ENCODE measurements around the gene SMIM7.

SMIM7 gene

DNA sequence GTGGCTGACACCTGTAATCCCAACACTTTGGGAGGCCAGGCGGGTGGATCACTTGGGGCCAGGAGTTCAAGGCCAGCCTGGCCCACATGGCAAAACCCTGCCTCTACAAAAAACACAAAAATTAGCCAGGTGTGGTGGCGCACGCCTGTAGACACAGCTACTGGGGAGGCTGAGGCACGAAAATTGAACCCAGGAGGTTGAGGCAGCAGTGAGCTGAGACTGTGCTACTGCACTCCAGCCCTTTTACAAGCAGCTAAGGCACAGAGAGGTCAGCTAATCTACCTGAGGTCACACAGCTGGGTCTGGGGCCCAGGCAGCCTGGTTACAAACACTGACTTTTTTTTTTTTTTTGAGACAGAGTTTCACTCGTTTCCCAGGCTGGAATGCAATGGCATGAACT lies 59.1 kb downstream of the SMIM7 start:
- H3K79me2 ChIP-seq (ENCODE audit: insufficient read depth, low read length) = peaks cover 100% of the 10 kb centered on the region
- DNase-seq (no peak), ATAC-seq (ENCODE audit: insufficient read depth, low read depth) (no peak)
- no peaks in the 10 kb centered on the region for H3K27me3 ChIP-seq (ENCODE audit: insufficient read depth, low read length, poor library complexity)
- H4K20me1 ChIP-seq (ENCODE audit: insufficient read depth, low read length) = peaks cover 93% of the 10 kb centered on the region
- no peak for TF ChIP-seq CTCF (IDR thresholded peaks at IDR 0.05; ENCODE audit: borderline replicate concordance, extremely low read depth, low read length, poor library complexity, severe bottlenecking)
- TF ChIP-seq EZH2 (IDR thresholded peaks at IDR 0.05; ENCODE audit: borderline replicate concordance, low read depth, low read length, severe bottlenecking) = no peak
- H3K9me3 ChIP-seq (ENCODE audit: insufficient read depth, low read length, severe bottlenecking) = no peaks in the 10 kb centered on the region
- no peak overlapping the region for H2AFZ ChIP-seq (ENCODE audit: low read depth, low read length)
- H3K9ac ChIP-seq (ENCODE audit: low read depth, low read length) = no peak overlapping the region
- no peak overlapping the region for H3K27ac ChIP-seq (ENCODE audit: low read length)
- H3K4me3 ChIP-seq (ENCODE audit: low read depth in 1 of 2, low read length in 2 of 2) = no peak overlapping the region
- H3K36me3 ChIP-seq (ENCODE audit: insufficient read depth, low read length) = peaks cover 6% of the 10 kb centered on the region; the same call in 1 of the 2 replicates
- H3K4me1 ChIP-seq (ENCODE audit: insufficient read depth, low read length) = no peaks in the 10 kb centered on the region
- no peak overlapping the region for H3K4me2 ChIP-seq (ENCODE audit: insufficient read depth, low read length)

- no peak for ATAC-seq (ENCODE audit: insufficient read depth, low read depth)
- H3K27ac ChIP-seq (ENCODE audit: low read length) = no peak overlapping the region
- peaks cover 100% of the 10 kb centered on the region for H3K79me2 ChIP-seq (ENCODE audit: insufficient read depth, low read length)
- peaks cover 93% of the 10 kb centered on the region for H4K20me1 ChIP-seq (ENCODE audit: insufficient read depth, low read length)
- no peak overlapping the region for H3K4me2 ChIP-seq (ENCODE audit: insufficient read depth, low read length)
- H2AFZ ChIP-seq (ENCODE audit: low read depth, low read length) = no peak overlapping the region
- 0 out of 2 replicates have a peak, but pooled peaks cover 4% of the 10 kb centered on the region for H3K36me3 ChIP-seq (ENCODE audit: insufficient read depth, low read length)
- H3K27me3 ChIP-seq (ENCODE audit: insufficient read depth, low read length, poor library complexity) = no peaks in the 10 kb centered on the region
- DNase-seq = no peak
- no peak for TF ChIP-seq CTCF (IDR thresholded peaks at IDR 0.05; ENCODE audit: borderline replicate concordance, extremely low read depth, low read length, poor library complexity, severe bottlenecking)
- TF ChIP-seq EZH2 (IDR thresholded peaks at IDR 0.05; ENCODE audit: borderline replicate concordance, low read depth, low read length, severe bottlenecking) = no peak
- H3K9ac ChIP-seq (ENCODE audit: low read depth, low read length) = no peak overlapping the region
- H3K4me3 ChIP-seq (ENCODE audit: low read depth in 1 of 2, low read length in 2 of 2) = no peak overlapping the region
- peaks cover 7% of the 10 kb centered on the region for H3K4me1 ChIP-seq (ENCODE audit: insufficient read depth, low read length)
- H3K9me3 ChIP-seq (ENCODE audit: insufficient read depth, low read length, severe bottlenecking) = no peaks in the 10 kb centered on the region
These were observed 60.1 kb downstream of the SMIM7 start for GRCh38 chr19:16599655-16600346.

DNA sequence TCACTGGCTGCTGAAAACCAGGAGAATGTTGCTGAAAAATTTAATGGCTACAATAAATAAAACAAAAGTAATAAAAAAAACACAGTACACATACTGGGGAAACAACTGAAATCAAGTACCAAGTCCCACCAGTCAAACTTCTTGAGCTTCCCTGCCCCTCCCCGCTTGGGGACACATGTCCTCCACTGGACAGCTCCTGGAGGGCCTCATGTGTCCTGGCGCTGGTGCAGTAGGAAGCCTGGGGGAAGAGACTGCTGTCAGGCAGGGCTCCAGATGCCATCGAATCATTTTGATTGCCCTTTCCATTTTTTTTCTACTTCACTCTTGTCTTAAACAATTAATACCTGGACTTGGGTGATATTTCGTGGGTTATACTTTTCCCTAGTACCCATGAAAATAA lies 61.1 kb downstream of the SMIM7 start:
- H4K20me1 ChIP-seq (ENCODE audit: insufficient read depth, low read length) = peaks cover 93% of the 10 kb centered on the region
- H3K9me3 ChIP-seq (ENCODE audit: insufficient read depth, low read length, severe bottlenecking) = no peaks in the 10 kb centered on the region
- 0 out of 2 replicates have a peak, but pooled peaks cover 4% of the 10 kb centered on the region for H3K36me3 ChIP-seq (ENCODE audit: insufficient read depth, low read length)
- H3K79me2 ChIP-seq (ENCODE audit: insufficient read depth, low read length) = peaks cover 100% of the 10 kb centered on the region
- ATAC-seq (ENCODE audit: insufficient read depth, low read depth) (no peak), DNase-seq (no peak)
- no peak overlapping the region for H3K9ac ChIP-seq (ENCODE audit: low read depth, low read length)
- H3K4me3 ChIP-seq (ENCODE audit: low read depth in 1 of 2, low read length in 2 of 2) = no peak overlapping the region
- TF ChIP-seq EZH2 (IDR thresholded peaks at IDR 0.05; ENCODE audit: borderline replicate concordance, low read depth, low read length, severe bottlenecking) (no peak), CTCF (IDR thresholded peaks at IDR 0.05; ENCODE audit: borderline replicate concordance, extremely low read depth, low read length, poor library complexity, severe bottlenecking) (no peak)
- no peak overlapping the region for H3K4me2 ChIP-seq (ENCODE audit: insufficient read depth, low read length)
- peaks cover 16% of the 10 kb centered on the region for H3K4me1 ChIP-seq (ENCODE audit: insufficient read depth, low read length)
- H2AFZ ChIP-seq (ENCODE audit: low read depth, low read length) = no peak overlapping the region
- no peaks in the 10 kb centered on the region for H3K27me3 ChIP-seq (ENCODE audit: insufficient read depth, low read length, poor library complexity)
- H3K27ac ChIP-seq (ENCODE audit: low read length) = no peak overlapping the region

Measured in DND-41 (cell line).